WTC11 (cell line): ENCODE measurements around the gene MOB2. TPM values are rescaled to one million over a fixed set of nuclear protein-coding genes. Genes with fewer than 3 reads are reported as not detected.

ENCODE experiments used
- ATAC-seq: fragments of 200-7000 bp; cut with Tn5 transposase; 2 replicates; pipeline ENCODE4 v1.10.0; 2021; ENCODE audit warnings: mild to moderate bottlenecking, moderate library complexity
- CTCF ChIA-PET: fragments of 300-600 bp; sonication (Branson Sonifier 250); formaldehyde crosslinking; loops from one replicate; lab custom pipeline; 2021; ENCODE audit warnings: antibody characterized with exemption; lab: Charles Lee
- POLR2A ChIA-PET: fragments of 350-600 bp; sonication (Branson Sonifier 250); formaldehyde crosslinking; loops from one replicate; lab custom pipeline; 2021; ENCODE audit warnings: antibody characterized with exemption; lab: Charles Lee
- DNase-seq: peaks from one replicate; pipeline ENCODE4 v3.0.0; 2021; ENCODE audit warnings: low spot score
- H3K27ac Mint-ChIP-seq: 2 replicates; pipeline ENCODE4 v1.8.0; 2021; ENCODE audit warnings: mixed read lengths
- H3K27me3 Mint-ChIP-seq: 2 replicates; pipeline ENCODE4 v1.8.0; 2021; ENCODE audit warnings: low read depth, mild to moderate bottlenecking, moderate library complexity, mixed read lengths
- H3K36me3 Mint-ChIP-seq: 2 replicates; pipeline ENCODE4 v1.8.0; 2021; ENCODE audit warnings: mixed read lengths
- H3K4me1 Mint-ChIP-seq: 2 replicates; pipeline ENCODE4 v1.8.0; 2022; ENCODE audit warnings: mixed read lengths
- H3K4me3 Mint-ChIP-seq: 2 replicates; pipeline ENCODE4 v1.8.0; 2021; ENCODE audit warnings: mild to moderate bottlenecking, moderate library complexity, mixed read lengths
- H3K9me3 Mint-ChIP-seq: 2 replicates; pipeline ENCODE4 v1.8.0; 2021; ENCODE audit warnings: mixed read lengths
- ARID4B ChIP-seq: sonication (generic); formaldehyde crosslinking; IDR thresholded peaks from 2 replicates; pipeline ENCODE4 v1.8.0; 2023; ENCODE audit warnings: missing genetic modification reagents, mild to moderate bottlenecking, borderline replicate concordance
- ATF2 ChIP-seq: sonication (generic); formaldehyde crosslinking; IDR thresholded peaks from 2 replicates; pipeline ENCODE4 v1.8.1; 2022; ENCODE audit warnings: low read depth, missing genetic modification reagents, borderline replicate concordance
- CREB1 ChIP-seq: sonication (generic); formaldehyde crosslinking; IDR thresholded peaks from 2 replicates; pipeline ENCODE4 v1.8.0; 2023; ENCODE audit warnings: mild to moderate bottlenecking, missing genetic modification reagents
- ELF4 ChIP-seq: sonication (generic); formaldehyde crosslinking; IDR thresholded peaks from 2 replicates; pipeline ENCODE4 v1.8.1; 2022; ENCODE audit warnings: low read depth, mild to moderate bottlenecking, moderate library complexity, missing genetic modification reagents
- ERG ChIP-seq: fragments of 250-450 bp; sonication (Bioruptor Pico); IDR thresholded peaks from 2 replicates; pipeline ENCODE4 v1.8.0; 2021; ENCODE audit warnings: mild to moderate bottlenecking
- GTF2I ChIP-seq: fragments of 250-450 bp; sonication (Bioruptor Pico); conservative IDR thresholded peaks from 2 replicates; pipeline ENCODE4 v1.4.0; 2021; ENCODE audit warnings: mild to moderate bottlenecking
- IRF1 ChIP-seq: sonication (generic); formaldehyde crosslinking; IDR thresholded peaks from 2 replicates; pipeline ENCODE4 v1.8.0; 2023; ENCODE audit warnings: missing genetic modification reagents
- JAZF1 ChIP-seq: fragments of 250-450 bp; sonication (Bioruptor Pico); IDR thresholded peaks from 2 replicates; pipeline ENCODE4 v1.9.0; 2021; ENCODE audit warnings: moderate library complexity, mild to moderate bottlenecking, inconsistent platforms
- JUN ChIP-seq: sonication (generic); formaldehyde crosslinking; IDR thresholded peaks from 2 replicates; pipeline ENCODE4 v1.8.0; 2023; ENCODE audit warnings: mild to moderate bottlenecking, missing genetic modification reagents
- MAX ChIP-seq: sonication (generic); formaldehyde crosslinking; IDR thresholded peaks from 2 replicates; pipeline ENCODE4 v1.8.0; 2022; ENCODE audit warnings: mild to moderate bottlenecking, missing genetic modification reagents
- NR2C2 ChIP-seq: sonication (generic); formaldehyde crosslinking; IDR thresholded peaks from 2 replicates; pipeline ENCODE4 v1.8.0; 2022; ENCODE audit warnings: mild to moderate bottlenecking, missing genetic modification reagents
- PREB ChIP-seq: sonication (generic); formaldehyde crosslinking; IDR thresholded peaks from 2 replicates; pipeline ENCODE4 v1.8.1; 2022; ENCODE audit warnings: mild to moderate bottlenecking, missing genetic modification reagents, moderate library complexity, borderline replicate concordance
- TCF7 ChIP-seq: sonication (generic); formaldehyde crosslinking; IDR thresholded peaks from 2 replicates; pipeline ENCODE4 v1.8.0; 2022; ENCODE audit warnings: mild to moderate bottlenecking, low read depth, missing genetic modification reagents, moderate library complexity
- ZMAT4 ChIP-seq: fragments of 250-450 bp; sonication (Bioruptor Pico); IDR thresholded peaks from 2 replicates; pipeline ENCODE4 v1.9.0; 2021; ENCODE audit warnings: mild to moderate bottlenecking
- ZNF121 ChIP-seq: sonication (generic); formaldehyde crosslinking; IDR thresholded peaks from 2 replicates; pipeline ENCODE4 v1.8.0; 2023; ENCODE audit warnings: missing genetic modification reagents
- ZNF317 ChIP-seq: sonication (generic); formaldehyde crosslinking; IDR thresholded peaks from 2 replicates; pipeline ENCODE4 v1.8.1; 2023; ENCODE audit warnings: low read depth, mild to moderate bottlenecking, moderate library complexity, missing genetic modification reagents, borderline replicate concordance
- total RNA-seq: library from RNA; stranded (reverse); gene quantifications from 3 replicates; pipeline ENCODE4 v1.2.3, GENCODE V29; 2021

The MOB2 gene
- total RNA-seq, 1 experiment from 2014 or later, result 21.7 TPM

- ChIA-PET POLR2A (no interaction called here), CTCF (interaction anchor here (1.0 to 3.3 kb wide), 3 partner anchors 22 to 63 kb away, joined by 3 to 16 read pairs (median 5); no protein-coding TSS in a partner anchor)
- Mint-ChIP-seq H3K27me3 (no peaks in the 10 kb centered on the region), H3K4me3 (no peak overlapping the region), H3K36me3 (no peaks in the 10 kb centered on the region; the same call in 1 of the 2 replicates), H3K9me3 (no peaks in the 10 kb centered on the region), H3K27ac (no peak overlapping the region), H3K4me1 (0 out of 2 replicates have a peak, but pooled peaks cover 2% of the 10 kb centered on the region)
- ATAC-seq (no peak), DNase-seq (no peak)
- TF ChIP-seq GTF2I (no peak), ZNF121 (CRISPR knock-in tag) (no peak), ERG (CRISPR knock-in tag) (no peak), PREB (CRISPR knock-in tag) (no peak), ELF4 (CRISPR knock-in tag) (no peak), ARID4B (CRISPR knock-in tag) (no peak), ZNF317 (CRISPR knock-in tag) (no peak), JUN (CRISPR knock-in tag) (no peak), CREB1 (CRISPR knock-in tag) (no peak), ATF2 (CRISPR knock-in tag) (no peak), MAX (CRISPR knock-in tag) (no peak), JAZF1 (CRISPR knock-in tag) (no peak), NR2C2 (CRISPR knock-in tag) (no peak), IRF1 (CRISPR knock-in tag) (no peak), ZMAT4 (CRISPR knock-in tag) (no peak), TCF7 (CRISPR knock-in tag) (no peak)
Measured at GRCh38 chr11:1483445-1483961, 3.1 kb downstream of the MOB2 start.
